Tibial nerve (tissue), 4 donors: ENCODE results near the gene TNNC1. TPM values are rescaled to one million over a fixed set of nuclear protein-coding genes. Genes with fewer than 3 reads are reported as not detected.
A peak's percentile ranks its signal among the peaks of the same experiment; 100 is the strongest.

Experiments used
- DNase-seq, 2 donors: peaks; one replicate each; pipeline ENCODE4 v3.0.0-alpha.2; 2019; ENCODE audit warnings: low spot score in 2 of 2
- H3K27ac ChIP-seq, 4 donors: fragments of 200-600 bp; sonication (generic) in 3 of 4; one replicate each; pipeline ENCODE4 v1.5.1; 2017 to 2019; ENCODE audit warnings: mild to moderate bottlenecking in 1 of 4
- H3K27me3 ChIP-seq, 2 donors: fragments of 200-600 bp; sonication (generic) in 1 of 2; one replicate each; pipeline versions ENCODE4 v1.5.1 to v1.6.0; 2017 to 2019
- H3K36me3 ChIP-seq, 3 donors: fragments of 200-600 bp; sonication (generic); one replicate each; pipeline ENCODE4 v1.5.1; 2018 to 2019
- H3K4me1 ChIP-seq, 4 donors: fragments of 200-600 bp; sonication (generic) in 3 of 4; one replicate each; pipeline ENCODE4 v1.5.1; 2017 to 2019
- H3K4me3 ChIP-seq, 4 donors: fragments of 200-600 bp; sonication (generic) in 3 of 4; one replicate each; pipeline ENCODE4 v1.5.1; 2017 to 2019; ENCODE audit warnings: mild to moderate bottlenecking in 1 of 4, moderate library complexity in 1 of 4
- H3K9me3 ChIP-seq, 4 donors: fragments of 200-600 bp; sonication (generic) in 3 of 4; one replicate each; pipeline ENCODE4 v1.5.1; 2017 to 2019
- CTCF ChIP-seq, 5 experiments: fragments of 200-600 bp in 3 of 5; fragments of 450-650 bp in 2 of 5; sonication (generic) in 3 of 5; IDR thresholded peaks; one replicate each; pipeline ENCODE4 v1.5.1; 2016 to 2019; ENCODE audit warnings: antibody characterized with exemption in 5 of 5, mild to moderate bottlenecking in 3 of 5, moderate library complexity in 2 of 5
- EP300 ChIP-seq, 2 donors: sonication (generic); formaldehyde crosslinking; IDR thresholded peaks; one replicate each; pipeline ENCODE4 v1.6.1; 2017; ENCODE audit warnings: antibody characterized with exemption in 2 of 2, mild to moderate bottlenecking in 1 of 2
- POLR2A ChIP-seq, 2 donors: fragments of 450-650 bp; IDR thresholded peaks; one replicate each; pipeline ENCODE4 v1.6.1; 2017; ENCODE audit warnings: antibody characterized with exemption in 2 of 2, mild to moderate bottlenecking in 2 of 2, moderate library complexity in 2 of 2
- WGBS, 2 donors: methylation state at CpG; one replicate each; pipeline ENCODE4 v1.1.5; 2018; 5-methylcytosine and 5-hydroxymethylcytosine counted together
- total RNA-seq, 4 donors: library from RNA; depleted of rRNA; stranded (reverse); fragments of >200 nt; gene quantifications; one replicate each; pipeline ENCODE4 v1.1.0, GENCODE V29; 2016

TNNC1 gene
- total RNA-seq, 4 donors from 2014 or later, result 235 to 624 (median 535) TPM

- 79 to 92% methylated on average over 7 of the region's 7 CpGs for WGBS, 2 donors
- no peaks in the 10 kb centered on the region for H3K9me3 ChIP-seq
- no peak for TF ChIP-seq CTCF (IDR thresholded peaks at IDR 0.05)
- no peak for TF ChIP-seq POLR2A (IDR thresholded peaks at IDR 0.05)
- TF ChIP-seq EP300 (IDR thresholded peaks at IDR 0.05), result no peak
- peaks cover 9 to 60% (median 36%) of the 10 kb centered on the region in 3 donors for H3K36me3 ChIP-seq
- H3K27me3 ChIP-seq, result no peaks in the 10 kb centered on the region
- peak in 1 of 2 donors; percentile 30 for DNase-seq
- peaks cover 0 to 88% (median 18%) of the 10 kb centered on the region in 4 donors for H3K4me1 ChIP-seq
- peak overlapping the region in 2 of 4 donors; percentile 12 to 71 for H3K27ac ChIP-seq
- no peak overlapping the region for H3K4me3 ChIP-seq
Measured at GRCh38 chr3:52493232-52494017, 39.6 kb upstream of the TNNC1 start.

GRCh38 chr3:52492059-52492458, 38.2 kb upstream of the TNNC1 start:
- 87% methylated on average over 18 of the region's 21 CpGs for WGBS, 2 donors
- Histone ChIP-seq H3K4me3 (no peak overlapping the region), H3K36me3 (peaks cover 9 to 74% (median 44%) of the 10 kb centered on the region in 3 donors), H3K27ac (peak overlapping the region in 3 of 4 donors; percentile 47 to 67 (median 65)), H3K4me1 (peaks cover 0 to 82% (median 18%) of the 10 kb centered on the region in 4 donors), H3K9me3 (no peaks in the 10 kb centered on the region), H3K27me3 (no peaks in the 10 kb centered on the region)
- no peak for DNase-seq
- TF ChIP-seq CTCF (IDR thresholded peaks at IDR 0.05) (no peak), POLR2A (IDR thresholded peaks at IDR 0.05) (no peak), EP300 (IDR thresholded peaks at IDR 0.05) (no peak)

GRCh38 chr3:52490939-52491526, 37.2 kb upstream of the TNNC1 start:
- Histone ChIP-seq H3K9me3 (no peaks in the 10 kb centered on the region), H3K36me3 (peaks cover 9 to 84% (median 44%) of the 10 kb centered on the region in 3 donors), H3K27ac (peak overlapping the region in 3 of 4 donors; percentile 47 to 71 (median 65)), H3K27me3 (no peaks in the 10 kb centered on the region), H3K4me3 (no peak overlapping the region), H3K4me1 (peaks cover 0 to 75% (median 14%) of the 10 kb centered on the region in 4 donors)
- peak in 1 of 2 donors; percentile 40 for TF ChIP-seq EP300 (IDR thresholded peaks at IDR 0.05)
- TF ChIP-seq CTCF (IDR thresholded peaks at IDR 0.05), result no peak
- no peak for DNase-seq
- 72 to 82% methylated on average over 18 to 21 of the region's 23 CpGs for WGBS, 2 donors

- Histone ChIP-seq H3K9me3 (no peaks in the 10 kb centered on the region), H3K27ac (peak overlapping the region in 3 of 4 donors; percentile 47 to 65 (median 52)), H3K4me3 (no peak overlapping the region), H3K36me3 (peaks cover 9 to 92% (median 44%) of the 10 kb centered on the region in 3 donors), H3K27me3 (no peaks in the 10 kb centered on the region), H3K4me1 (peaks cover 0 to 75% (median 13%) of the 10 kb centered on the region in 4 donors)
- no peak for DNase-seq
- TF ChIP-seq POLR2A (IDR thresholded peaks at IDR 0.05), result no peak
- WGBS, 2 donors, result 73 to 83% methylated on average over 20 of the region's 22 CpGs
Measured at GRCh38 chr3:52490035-52490938, 36.4 kb upstream of the TNNC1 start.

GRCh38 chr3:52489453-52489852, 35.6 kb upstream of the TNNC1 start:
- Histone ChIP-seq H3K27me3 (no peaks in the 10 kb centered on the region), H3K4me3 (no peak overlapping the region), H3K9me3 (no peaks in the 10 kb centered on the region), H3K4me1 (peaks cover 0 to 75% (median 19%) of the 10 kb centered on the region in 4 donors), H3K36me3 (peaks cover 9 to 94% (median 44%) of the 10 kb centered on the region in 3 donors), H3K27ac (peak overlapping the region in 3 of 4 donors; percentile 47 to 65 (median 52))
- WGBS, 2 donors, result 88 to 90% methylated on average over 5 to 6 of the region's 18 CpGs
- no peak for DNase-seq
- TF ChIP-seq CTCF (IDR thresholded peaks at IDR 0.05), result no peak
